ENCODE data around the gene ENO4.

The ENO4 gene

GRCh38 chr10:116866066-116866465, 16.8 kb downstream of the ENO4 start:
- Histone ChIP-seq H3K4me1 (ENCODE audit: control insufficient read depth in 5 of 5, insufficient read depth in 5 of 5, low read length in 5 of 5) (peaks cover 0 to 8% (median 0%) of the 10 kb centered on the region in 5 donors), H3K27ac (ENCODE audit: low read depth, low read length) (no peak overlapping the region), H3K27me3 (ENCODE audit: control insufficient read depth in 5 of 5, insufficient read depth in 4 of 5, low read length in 5 of 5) (no peaks in the 10 kb centered on the region), H3K9me3 (ENCODE audit: control insufficient read depth in 5 of 5, low read length in 5 of 5) (no peaks in the 10 kb centered on the region), H3K9ac (ENCODE audit: low read length in 5 of 5) (no peak overlapping the region), H3K36me3 (ENCODE audit: control insufficient read depth in 5 of 5, insufficient read depth in 5 of 5, low read length in 5 of 5) (no peaks in the 10 kb centered on the region), H3K4me3 (ENCODE audit: low read depth in 1 of 5, low read length in 5 of 5) (no peak overlapping the region)

- no peak overlapping the region for H3K9ac ChIP-seq (ENCODE audit: low read length in 5 of 5)
- no peak overlapping the region for H3K27ac ChIP-seq (ENCODE audit: low read depth, low read length)
- H3K9me3 ChIP-seq (ENCODE audit: control insufficient read depth in 5 of 5, low read length in 5 of 5), result no peaks in the 10 kb centered on the region
- H3K36me3 ChIP-seq (ENCODE audit: control insufficient read depth in 5 of 5, insufficient read depth in 5 of 5, low read length in 5 of 5), result no peaks in the 10 kb centered on the region
- no peak overlapping the region for H3K4me3 ChIP-seq (ENCODE audit: low read depth in 1 of 5, low read length in 5 of 5)
- peaks cover 0 to 8% (median 0%) of the 10 kb centered on the region in 5 donors for H3K4me1 ChIP-seq (ENCODE audit: control insufficient read depth in 5 of 5, insufficient read depth in 5 of 5, low read length in 5 of 5)
- no peaks in the 10 kb centered on the region for H3K27me3 ChIP-seq (ENCODE audit: control insufficient read depth in 5 of 5, insufficient read depth in 4 of 5, low read length in 5 of 5)
These were observed 17.8 kb downstream of the ENO4 start for GRCh38 chr10:116866987-116867595.

GRCh38 chr10:116868198-116868676, 18.9 kb downstream of the ENO4 start:
- no peaks in the 10 kb centered on the region for H3K27me3 ChIP-seq (ENCODE audit: control insufficient read depth in 5 of 5, insufficient read depth in 4 of 5, low read length in 5 of 5)
- no peak overlapping the region for H3K4me3 ChIP-seq (ENCODE audit: low read depth in 1 of 5, low read length in 5 of 5)
- no peaks in the 10 kb centered on the region for H3K36me3 ChIP-seq (ENCODE audit: control insufficient read depth in 5 of 5, insufficient read depth in 5 of 5, low read length in 5 of 5)
- no peak overlapping the region for H3K27ac ChIP-seq (ENCODE audit: low read depth, low read length)
- peaks cover 0 to 8% (median 0%) of the 10 kb centered on the region in 5 donors for H3K4me1 ChIP-seq (ENCODE audit: control insufficient read depth in 5 of 5, insufficient read depth in 5 of 5, low read length in 5 of 5)
- H3K9ac ChIP-seq (ENCODE audit: low read length in 5 of 5), result no peak overlapping the region
- H3K9me3 ChIP-seq (ENCODE audit: control insufficient read depth in 5 of 5, low read length in 5 of 5), result no peaks in the 10 kb centered on the region

- Histone ChIP-seq H3K27ac (ENCODE audit: low read depth, low read length) (no peak overlapping the region), H3K9ac (ENCODE audit: low read length in 5 of 5) (no peak overlapping the region), H3K36me3 (ENCODE audit: control insufficient read depth in 5 of 5, insufficient read depth in 5 of 5, low read length in 5 of 5) (no peaks in the 10 kb centered on the region), H3K9me3 (ENCODE audit: control insufficient read depth in 5 of 5, low read length in 5 of 5) (no peaks in the 10 kb centered on the region), H3K4me1 (ENCODE audit: control insufficient read depth in 5 of 5, insufficient read depth in 5 of 5, low read length in 5 of 5) (peaks cover 0 to 8% (median 0%) of the 10 kb centered on the region in 5 donors), H3K4me3 (ENCODE audit: low read depth in 1 of 5, low read length in 5 of 5) (no peak overlapping the region), H3K27me3 (ENCODE audit: control insufficient read depth in 5 of 5, insufficient read depth in 4 of 5, low read length in 5 of 5) (no peaks in the 10 kb centered on the region)
These were observed 19.4 kb downstream of the ENO4 start for GRCh38 chr10:116868722-116869121.

GRCh38 chr10:116870949-116871348, 21.6 kb downstream of the ENO4 start:
- no peaks in the 10 kb centered on the region for H3K36me3 ChIP-seq (ENCODE audit: control insufficient read depth in 5 of 5, insufficient read depth in 5 of 5, low read length in 5 of 5)
- H3K9me3 ChIP-seq (ENCODE audit: control insufficient read depth in 5 of 5, low read length in 5 of 5), result no peaks in the 10 kb centered on the region
- no peak overlapping the region for H3K27ac ChIP-seq (ENCODE audit: low read depth, low read length)
- H3K4me3 ChIP-seq (ENCODE audit: low read depth in 1 of 5, low read length in 5 of 5), result no peak overlapping the region
- H3K4me1 ChIP-seq (ENCODE audit: control insufficient read depth in 5 of 5, insufficient read depth in 5 of 5, low read length in 5 of 5), result peaks cover 0 to 8% (median 0%) of the 10 kb centered on the region in 5 donors
- no peak overlapping the region for H3K9ac ChIP-seq (ENCODE audit: low read length in 5 of 5)
- H3K27me3 ChIP-seq (ENCODE audit: control insufficient read depth in 5 of 5, insufficient read depth in 4 of 5, low read length in 5 of 5), result no peaks in the 10 kb centered on the region

GRCh38 chr10:116873134-116873533, 23.8 kb downstream of the ENO4 start:
- no peak overlapping the region for H3K9ac ChIP-seq (ENCODE audit: low read length in 5 of 5)
- no peak overlapping the region for H3K4me3 ChIP-seq (ENCODE audit: low read depth in 1 of 5, low read length in 5 of 5)
- no peaks in the 10 kb centered on the region for H3K36me3 ChIP-seq (ENCODE audit: control insufficient read depth in 5 of 5, insufficient read depth in 5 of 5, low read length in 5 of 5)
- no peaks in the 10 kb centered on the region for H3K4me1 ChIP-seq (ENCODE audit: control insufficient read depth in 5 of 5, insufficient read depth in 5 of 5, low read length in 5 of 5)
- no peak overlapping the region for H3K27ac ChIP-seq (ENCODE audit: low read depth, low read length)
- H3K27me3 ChIP-seq (ENCODE audit: control insufficient read depth in 5 of 5, insufficient read depth in 4 of 5, low read length in 5 of 5), result peaks cover 0 to 3% (median 0%) of the 10 kb centered on the region in 5 donors
- H3K9me3 ChIP-seq (ENCODE audit: control insufficient read depth in 5 of 5, low read length in 5 of 5), result no peaks in the 10 kb centered on the region

- peaks cover 0 to 3% (median 0%) of the 10 kb centered on the region in 5 donors for H3K27me3 ChIP-seq (ENCODE audit: control insufficient read depth in 5 of 5, insufficient read depth in 4 of 5, low read length in 5 of 5)
- no peak overlapping the region for H3K9ac ChIP-seq (ENCODE audit: low read length in 5 of 5)
- H3K4me3 ChIP-seq (ENCODE audit: low read depth in 1 of 5, low read length in 5 of 5), result no peak overlapping the region
- no peak overlapping the region for H3K27ac ChIP-seq (ENCODE audit: low read depth, low read length)
- H3K9me3 ChIP-seq (ENCODE audit: control insufficient read depth in 5 of 5, low read length in 5 of 5), result no peaks in the 10 kb centered on the region
- no peaks in the 10 kb centered on the region for H3K4me1 ChIP-seq (ENCODE audit: control insufficient read depth in 5 of 5, insufficient read depth in 5 of 5, low read length in 5 of 5)
- H3K36me3 ChIP-seq (ENCODE audit: control insufficient read depth in 5 of 5, insufficient read depth in 5 of 5, low read length in 5 of 5), result no peaks in the 10 kb centered on the region
These were observed 26.6 kb downstream of the ENO4 start for GRCh38 chr10:116875897-116876296.

- no peaks in the 10 kb centered on the region for H3K36me3 ChIP-seq (ENCODE audit: control insufficient read depth in 5 of 5, insufficient read depth in 5 of 5, low read length in 5 of 5)
- peaks cover 0 to 3% (median 0%) of the 10 kb centered on the region in 5 donors for H3K27me3 ChIP-seq (ENCODE audit: control insufficient read depth in 5 of 5, insufficient read depth in 4 of 5, low read length in 5 of 5)
- no peak overlapping the region for H3K27ac ChIP-seq (ENCODE audit: low read depth, low read length)
- no peak overlapping the region for H3K9ac ChIP-seq (ENCODE audit: low read length in 5 of 5)
- H3K4me1 ChIP-seq (ENCODE audit: control insufficient read depth in 5 of 5, insufficient read depth in 5 of 5, low read length in 5 of 5), result no peaks in the 10 kb centered on the region
- no peaks in the 10 kb centered on the region for H3K9me3 ChIP-seq (ENCODE audit: control insufficient read depth in 5 of 5, low read length in 5 of 5)
- no peak overlapping the region for H3K4me3 ChIP-seq (ENCODE audit: low read depth in 1 of 5, low read length in 5 of 5)
These were observed 28.1 kb downstream of the ENO4 start for GRCh38 chr10:116877391-116877790.

GRCh38 chr10:116878123-116878522, 28.8 kb downstream of the ENO4 start:
- Histone ChIP-seq H3K36me3 (ENCODE audit: control insufficient read depth in 5 of 5, insufficient read depth in 5 of 5, low read length in 5 of 5) (no peaks in the 10 kb centered on the region), H3K9ac (ENCODE audit: low read length in 5 of 5) (no peak overlapping the region), H3K4me1 (ENCODE audit: control insufficient read depth in 5 of 5, insufficient read depth in 5 of 5, low read length in 5 of 5) (no peaks in the 10 kb centered on the region), H3K27me3 (ENCODE audit: control insufficient read depth in 5 of 5, insufficient read depth in 4 of 5, low read length in 5 of 5) (peaks cover 0 to 3% (median 0%) of the 10 kb centered on the region in 5 donors), H3K4me3 (ENCODE audit: low read depth in 1 of 5, low read length in 5 of 5) (no peak overlapping the region), H3K27ac (ENCODE audit: low read depth, low read length) (no peak overlapping the region), H3K9me3 (ENCODE audit: control insufficient read depth in 5 of 5, low read length in 5 of 5) (no peaks in the 10 kb centered on the region)

- Histone ChIP-seq H3K4me3 (ENCODE audit: low read depth in 1 of 5, low read length in 5 of 5) (no peak overlapping the region), H3K36me3 (ENCODE audit: control insufficient read depth in 5 of 5, insufficient read depth in 5 of 5, low read length in 5 of 5) (no peaks in the 10 kb centered on the region), H3K9me3 (ENCODE audit: control insufficient read depth in 5 of 5, low read length in 5 of 5) (no peaks in the 10 kb centered on the region), H3K4me1 (ENCODE audit: control insufficient read depth in 5 of 5, insufficient read depth in 5 of 5, low read length in 5 of 5) (no peaks in the 10 kb centered on the region), H3K27me3 (ENCODE audit: control insufficient read depth in 5 of 5, insufficient read depth in 4 of 5, low read length in 5 of 5) (peaks cover 0 to 3% (median 0%) of the 10 kb centered on the region in 5 donors), H3K27ac (ENCODE audit: low read depth, low read length) (no peak overlapping the region), H3K9ac (ENCODE audit: low read length in 5 of 5) (no peak overlapping the region)
These were observed 30.5 kb downstream of the ENO4 start for GRCh38 chr10:116879817-116880216.
